IMR-90 (cell line): ENCODE measurements around the gene CELA2A.
"Not testable (repeated sequence)": the region's sequence is repeated elsewhere in the genome, so short reads cannot be mapped to it uniquely, and the experiment has no call there.

Experiments
- CEBPB ChIP-seq: IDR thresholded peaks from 2 replicates; pipeline ENCODE4 v1.6.1; 2012; ENCODE audit warnings: low read depth, low read length, improper control_type of control experiment
- FOS ChIP-seq: fragments of 150-350 bp; IDR thresholded peaks from 2 replicates; pipeline ENCODE4 v1.6.1; 2016; ENCODE audit warnings: low read depth, low read length
- POLR2A ChIP-seq: IDR thresholded peaks from 2 replicates; pipeline ENCODE4 v1.6.1; 2012; ENCODE audit warnings: mild to moderate bottlenecking, low read depth, low read length
- RCOR1 ChIP-seq: IDR thresholded peaks from 2 replicates; pipeline ENCODE4 v1.6.1; 2012; ENCODE audit warnings: mild to moderate bottlenecking, low read length, improper control_type of control experiment; ENCODE audit not compliant: insufficient replicate concordance
- SMC3 ChIP-seq: fragments of 150-350 bp; IDR thresholded peaks from 2 replicates; pipeline ENCODE4 v1.6.1; 2016; ENCODE audit warnings: low read depth, mild to moderate bottlenecking, antibody characterized with exemption, low read length, moderate library complexity
- TF ChIP-seq, protein P1 (sequence below): conservative IDR thresholded peaks from 2 replicates; pipeline ENCODE4 v1.5.1; 2012; ENCODE audit warnings: mild to moderate bottlenecking, low read depth, low read length, improper control_type of control experiment
- TF ChIP-seq, protein P2 (sequence below): fragments of 150-350 bp; IDR thresholded peaks from 2 replicates; pipeline ENCODE4 v1.6.1; 2017; ENCODE audit warnings: mild to moderate bottlenecking, antibody characterized with exemption, low read length, low read depth
- TF ChIP-seq, protein P3 (sequence below): fragments of 150-350 bp; IDR thresholded peaks from 2 replicates; pipeline ENCODE4 v1.6.1; 2016; ENCODE audit warnings: low read depth, mild to moderate bottlenecking, low read length, moderate library complexity, borderline replicate concordance

DNA sequence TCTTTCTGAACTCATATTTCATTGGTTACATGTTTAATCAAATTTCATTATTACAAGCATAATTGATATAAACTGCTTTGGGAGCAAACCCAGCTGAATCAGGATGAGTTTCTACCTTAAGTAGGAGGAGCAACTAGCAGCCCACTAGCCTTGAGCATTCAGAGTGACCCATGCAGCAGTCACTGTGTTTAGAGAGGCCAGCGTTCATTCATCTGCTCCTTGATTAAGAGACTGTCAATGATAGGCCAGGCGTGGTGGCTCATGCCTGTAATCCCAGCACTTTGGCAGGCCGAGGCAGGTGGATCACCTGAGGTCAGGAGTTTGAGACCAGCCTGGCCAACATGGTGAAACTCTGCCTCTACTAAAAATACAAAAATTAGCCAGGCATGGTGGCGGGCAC is 1.9 kb downstream of the CELA2A start:
- not testable (repeated sequence) for TF ChIP-seq CEBPB, SMC3, FOS, RCOR1, POLR2A
- TF ChIP-seq, protein P1, sequence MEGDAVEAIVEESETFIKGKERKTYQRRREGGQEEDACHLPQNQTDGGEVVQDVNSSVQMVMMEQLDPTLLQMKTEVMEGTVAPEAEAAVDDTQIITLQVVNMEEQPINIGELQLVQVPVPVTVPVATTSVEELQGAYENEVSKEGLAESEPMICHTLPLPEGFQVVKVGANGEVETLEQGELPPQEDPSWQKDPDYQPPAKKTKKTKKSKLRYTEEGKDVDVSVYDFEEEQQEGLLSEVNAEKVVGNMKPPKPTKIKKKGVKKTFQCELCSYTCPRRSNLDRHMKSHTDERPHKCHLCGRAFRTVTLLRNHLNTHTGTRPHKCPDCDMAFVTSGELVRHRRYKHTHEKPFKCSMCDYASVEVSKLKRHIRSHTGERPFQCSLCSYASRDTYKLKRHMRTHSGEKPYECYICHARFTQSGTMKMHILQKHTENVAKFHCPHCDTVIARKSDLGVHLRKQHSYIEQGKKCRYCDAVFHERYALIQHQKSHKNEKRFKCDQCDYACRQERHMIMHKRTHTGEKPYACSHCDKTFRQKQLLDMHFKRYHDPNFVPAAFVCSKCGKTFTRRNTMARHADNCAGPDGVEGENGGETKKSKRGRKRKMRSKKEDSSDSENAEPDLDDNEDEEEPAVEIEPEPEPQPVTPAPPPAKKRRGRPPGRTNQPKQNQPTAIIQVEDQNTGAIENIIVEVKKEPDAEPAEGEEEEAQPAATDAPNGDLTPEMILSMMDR = not testable (repeated sequence)
- TF ChIP-seq, protein P2, sequence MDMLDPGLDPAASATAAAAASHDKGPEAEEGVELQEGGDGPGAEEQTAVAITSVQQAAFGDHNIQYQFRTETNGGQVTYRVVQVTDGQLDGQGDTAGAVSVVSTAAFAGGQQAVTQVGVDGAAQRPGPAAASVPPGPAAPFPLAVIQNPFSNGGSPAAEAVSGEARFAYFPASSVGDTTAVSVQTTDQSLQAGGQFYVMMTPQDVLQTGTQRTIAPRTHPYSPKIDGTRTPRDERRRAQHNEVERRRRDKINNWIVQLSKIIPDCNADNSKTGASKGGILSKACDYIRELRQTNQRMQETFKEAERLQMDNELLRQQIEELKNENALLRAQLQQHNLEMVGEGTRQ = not testable (repeated sequence)
- TF ChIP-seq, protein P3, sequence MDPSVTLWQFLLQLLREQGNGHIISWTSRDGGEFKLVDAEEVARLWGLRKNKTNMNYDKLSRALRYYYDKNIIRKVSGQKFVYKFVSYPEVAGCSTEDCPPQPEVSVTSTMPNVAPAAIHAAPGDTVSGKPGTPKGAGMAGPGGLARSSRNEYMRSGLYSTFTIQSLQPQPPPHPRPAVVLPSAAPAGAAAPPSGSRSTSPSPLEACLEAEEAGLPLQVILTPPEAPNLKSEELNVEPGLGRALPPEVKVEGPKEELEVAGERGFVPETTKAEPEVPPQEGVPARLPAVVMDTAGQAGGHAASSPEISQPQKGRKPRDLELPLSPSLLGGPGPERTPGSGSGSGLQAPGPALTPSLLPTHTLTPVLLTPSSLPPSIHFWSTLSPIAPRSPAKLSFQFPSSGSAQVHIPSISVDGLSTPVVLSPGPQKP = not testable (repeated sequence)
